Measurements from ENCODE around the gene RABGAP1L.

RABGAP1L gene

GRCh38 chr1:174982971-174983689 is 823.8 kb downstream of the RABGAP1L start:
- peak; percentile 41 for DNase-seq

- DNase-seq, result no peak
These were observed 825.6 kb downstream of the RABGAP1L start for GRCh38 chr1:174984952-174985351.

- DNase-seq, result no peak
These were observed 829.2 kb downstream of the RABGAP1L start for GRCh38 chr1:174988539-174988938.

DNA sequence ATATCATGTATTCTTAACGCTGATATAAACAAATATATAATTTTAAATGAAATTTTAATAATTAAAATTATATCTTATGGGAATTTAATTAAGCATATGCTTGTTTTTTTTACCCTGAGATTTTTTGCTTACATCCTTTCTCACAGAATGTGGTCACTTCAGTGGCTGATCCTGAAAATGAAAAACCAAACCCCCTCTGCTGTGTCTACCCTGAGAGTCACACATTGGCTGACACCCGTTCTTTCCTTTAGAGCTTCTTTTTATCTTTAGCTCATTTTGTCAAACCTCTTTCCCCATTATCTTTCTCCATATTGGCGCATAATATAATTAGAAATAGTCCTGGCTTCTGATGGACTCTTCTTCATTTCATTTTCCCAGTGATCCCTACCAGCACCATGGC is 829.7 kb downstream of the RABGAP1L start:
- no peak for DNase-seq

GRCh38 chr1:174989536-174990220 is 830.4 kb downstream of the RABGAP1L start:
- DNase-seq, result no peak

- DNase-seq, result no peak
These were observed 831.2 kb downstream of the RABGAP1L start for GRCh38 chr1:174990382-174990999.

- DNase-seq, result no peak
These were observed 832.2 kb downstream of the RABGAP1L start for GRCh38 chr1:174991473-174991872.

GRCh38 chr1:174995121-174995520 is 835.8 kb downstream of the RABGAP1L start:
- no peak for DNase-seq

DNA sequence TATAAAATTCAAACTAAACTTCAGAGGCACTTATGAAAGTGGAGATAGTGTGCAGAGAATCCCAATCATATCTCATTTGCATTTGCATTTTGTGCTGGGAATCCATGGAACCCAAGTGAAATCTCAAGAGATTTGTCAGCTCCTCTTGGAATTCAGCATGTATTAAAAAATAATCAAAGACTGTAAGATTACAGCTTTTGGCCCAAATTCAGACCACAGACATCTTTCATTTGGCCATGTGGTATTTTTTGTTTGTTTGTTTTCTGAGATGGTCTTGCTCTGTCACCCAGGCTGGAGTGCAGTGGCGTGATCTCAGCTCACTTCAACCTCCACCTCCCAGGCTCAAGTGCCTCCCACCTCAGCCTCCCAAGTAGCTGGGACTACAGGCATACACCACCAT is 836.6 kb downstream of the RABGAP1L start:
- no peak for DNase-seq

DNA sequence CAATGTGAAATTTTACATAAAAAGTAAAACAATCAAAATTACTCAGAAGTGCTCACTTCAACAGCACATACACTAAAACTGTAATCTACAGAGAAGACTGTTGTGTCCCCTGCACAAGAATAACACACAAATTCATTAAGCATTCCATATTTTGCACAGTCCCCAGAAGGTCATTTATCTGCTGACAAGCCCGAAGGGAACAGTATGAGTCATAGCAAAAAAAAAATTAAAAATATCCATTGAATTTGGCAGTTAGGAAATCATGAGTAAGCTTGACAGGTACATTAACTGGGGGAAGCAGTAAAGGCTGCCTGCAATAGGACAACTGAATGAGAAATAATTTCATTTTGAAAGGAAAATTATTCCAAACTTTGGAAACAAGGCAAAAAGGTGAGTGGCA is 837.2 kb downstream of the RABGAP1L start:
- DNase-seq, result no peak

DNA sequence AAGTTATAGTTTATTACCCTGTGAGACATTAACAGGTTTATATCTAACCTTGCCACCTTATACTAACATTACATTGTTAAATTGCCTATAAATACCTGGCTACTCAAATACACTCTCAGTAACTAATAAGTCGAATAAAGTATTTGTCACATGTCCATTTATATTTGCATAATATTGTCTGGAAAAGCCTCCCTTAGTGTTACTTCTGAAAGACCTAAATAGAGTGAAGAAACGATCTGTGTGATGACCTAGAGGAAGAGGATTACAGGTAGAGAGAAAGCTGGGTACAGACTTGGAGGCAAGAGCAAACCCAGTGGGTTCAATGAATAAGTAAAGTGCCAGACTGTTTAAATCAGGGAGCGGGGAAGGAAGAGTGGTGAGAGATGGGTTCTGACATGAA is 837.7 kb downstream of the RABGAP1L start:
- no peak for DNase-seq

- peak; percentile 81 for DNase-seq
These were observed 839.4 kb downstream of the RABGAP1L start for GRCh38 chr1:174998569-174999215.

- DNase-seq, result peak; percentile 99
These were observed 840.1 kb downstream of the RABGAP1L start for GRCh38 chr1:174999216-174999935.

GRCh38 chr1:174999936-175000696 is 840.8 kb downstream of the RABGAP1L start, which contains the start of gene CACYBP:
TSS of gene CACYBP (plus strand) at chr1:174999947. CDS start at chr1:175000181, 234 bp downstream.
- DNase-seq, result peak; percentile 41

- no peak for DNase-seq
These were observed 841.4 kb downstream of the RABGAP1L start for GRCh38 chr1:175000697-175001187.

DNA sequence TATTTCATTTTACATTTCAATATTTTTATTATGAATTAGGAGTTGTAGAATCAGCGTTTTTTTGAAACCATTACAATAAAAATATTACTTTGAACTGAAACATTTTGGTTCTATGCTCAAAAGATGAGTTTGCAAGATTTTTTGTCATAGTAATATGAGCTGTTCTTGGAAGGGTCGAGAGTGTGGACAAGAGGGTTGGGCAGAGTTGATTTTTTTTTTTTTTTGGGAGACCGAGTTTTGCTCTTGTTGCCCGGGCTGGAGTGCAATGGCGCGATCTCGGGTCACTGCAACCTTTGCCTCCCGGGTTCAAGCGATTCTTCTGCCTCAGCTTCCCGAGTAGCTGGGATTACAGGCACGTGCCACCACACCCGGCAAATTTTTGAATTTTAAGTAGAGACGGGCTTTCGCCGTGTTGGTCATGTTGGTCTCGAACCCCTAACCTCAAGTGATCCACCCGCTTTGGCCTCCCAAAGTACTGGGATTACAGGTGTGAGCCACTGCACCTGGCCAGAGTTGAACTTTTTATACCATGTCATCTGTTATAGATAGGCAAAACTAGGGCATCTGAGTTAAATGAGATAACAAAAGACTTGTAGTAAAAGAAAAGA is 843.7 kb downstream of the RABGAP1L start:
- no peak for DNase-seq

GRCh38 chr1:175003521-175003920 is 844.2 kb downstream of the RABGAP1L start:
- no peak for DNase-seq

DNA sequence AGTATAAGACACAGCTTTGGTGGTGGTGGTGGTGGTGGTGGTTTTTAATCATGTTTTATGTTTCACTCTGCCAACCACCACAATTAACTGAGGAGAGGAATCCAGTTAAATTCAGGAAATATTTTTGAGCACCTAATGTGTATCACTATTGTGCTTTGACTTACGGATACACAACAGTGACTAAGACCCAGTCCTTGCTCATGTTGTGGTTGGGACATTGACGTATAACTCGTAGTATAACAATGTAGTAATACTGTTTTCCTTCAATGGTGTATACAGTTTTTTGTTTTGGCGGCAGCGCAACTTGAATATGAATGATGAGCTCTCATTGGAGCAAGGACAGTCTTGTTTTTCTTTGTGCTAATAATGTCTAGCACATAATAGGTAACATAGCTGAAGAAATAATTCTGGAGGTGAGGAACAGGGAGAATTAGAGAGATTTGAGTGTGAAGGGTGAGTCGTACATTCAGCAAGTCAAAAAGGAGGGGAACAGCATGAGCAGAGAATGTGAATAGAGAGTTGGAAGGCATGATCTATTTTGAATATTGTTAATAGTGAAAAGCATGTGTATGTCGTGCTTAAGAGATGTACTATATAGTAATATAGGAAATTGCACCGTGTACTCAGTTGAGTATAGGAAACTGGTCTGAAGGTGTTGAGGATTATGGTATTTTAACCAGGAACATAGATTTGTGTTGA is 845.9 kb downstream of the RABGAP1L start:
- DNase-seq, result no peak

DNA sequence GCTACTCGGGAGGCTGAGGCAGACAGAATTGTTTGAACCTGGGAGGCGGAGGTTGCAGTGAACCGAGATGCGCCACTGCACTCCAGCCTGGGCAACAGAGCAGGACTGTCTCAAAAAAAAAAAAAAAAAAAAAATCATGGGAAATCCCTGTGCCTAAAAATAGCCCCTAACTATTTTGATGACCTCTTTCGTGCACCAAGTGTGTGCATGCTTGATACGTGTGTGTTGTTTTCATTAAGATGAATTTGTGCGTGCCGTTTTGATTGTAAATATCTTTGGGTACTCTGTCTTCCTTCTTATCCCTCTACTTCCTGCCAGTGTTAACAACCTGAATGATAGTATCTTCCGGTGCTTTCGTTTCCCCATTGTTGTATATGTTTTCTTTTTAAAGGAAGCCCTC is 850.2 kb downstream of the RABGAP1L start:
- no peak for DNase-seq

GRCh38 chr1:175013445-175013844 is 854.1 kb downstream of the RABGAP1L start:
- DNase-seq, result peak; percentile 24

GRCh38 chr1:175015243-175015642 is 855.9 kb downstream of the RABGAP1L start:
- no peak for DNase-seq
